HepG2 (cell line): ENCODE data around the gene GSAP. TPM values are rescaled to one million over a fixed set of nuclear protein-coding genes. Genes with fewer than 3 reads are reported as not detected.
A peak's percentile ranks its signal among the peaks of the same experiment; 100 is the strongest.

ENCODE experiments used
- ATF7-NPFF ChIP-seq: sonication (generic); formaldehyde crosslinking; IDR thresholded peaks from 2 replicates; pipeline ENCODE4 v1.8.1; 2023; ENCODE audit warnings: mild to moderate bottlenecking, low read depth, missing genetic modification reagents, moderate library complexity
- CBFB ChIP-seq: sonication (generic); formaldehyde crosslinking; IDR thresholded peaks from 2 replicates; pipeline ENCODE4 v1.4.0; 2020; ENCODE audit warnings: missing genetic modification reagents
- E2F1 ChIP-seq: sonication (generic); formaldehyde crosslinking; IDR thresholded peaks from 2 replicates; pipeline ENCODE4 v1.5.0; 2020; ENCODE audit warnings: missing genetic modification reagents
- FOXA3 ChIP-seq: IDR thresholded peaks from 2 replicates; pipeline ENCODE4 v1.6.1; 2016; ENCODE audit warnings: missing genetic modification reagents, missing compliant biosample characterization
- FOXK1 ChIP-seq: sonication (generic); formaldehyde crosslinking; IDR thresholded peaks from 2 replicates; pipeline ENCODE4 v1.4.0; 2020; ENCODE audit warnings: low read depth, missing genetic modification reagents, borderline replicate concordance
- HMG20A ChIP-seq: IDR thresholded peaks from 2 replicates; pipeline ENCODE4 v1.6.1; 2016; ENCODE audit warnings: borderline replicate concordance
- HNF4A ChIP-seq: sonication (generic); formaldehyde crosslinking; IDR thresholded peaks from 2 replicates; pipeline ENCODE4 v1.4.0; 2020; ENCODE audit warnings: missing genetic modification reagents
- IKZF4 ChIP-seq: sonication (generic); formaldehyde crosslinking; IDR thresholded peaks from 2 replicates; pipeline ENCODE4 v1.5.1; 2020; ENCODE audit warnings: borderline replicate concordance, mild to moderate bottlenecking, low read depth, missing genetic modification reagents; ENCODE audit errors: not compliant biosample characterization
- NFKBIZ ChIP-seq: IDR thresholded peaks from 2 replicates; pipeline ENCODE4 v1.6.1; 2018; ENCODE audit warnings: missing genetic modification reagents, missing compliant biosample characterization
- TIGD3 ChIP-seq: sonication (generic); formaldehyde crosslinking; IDR thresholded peaks from 2 replicates; pipeline ENCODE4 v1.5.1; 2020; ENCODE audit warnings: mild to moderate bottlenecking, missing genetic modification reagents, borderline replicate concordance
- ZFP1 ChIP-seq: IDR thresholded peaks from 2 replicates; pipeline ENCODE4 v1.6.1; 2016
- ZFP41 ChIP-seq: sonication (generic); formaldehyde crosslinking; IDR thresholded peaks from 2 replicates; pipeline ENCODE4 v1.4.0; 2020; ENCODE audit warnings: mild to moderate bottlenecking, missing genetic modification reagents, borderline replicate concordance
- ZMAT3 ChIP-seq: sonication (generic); formaldehyde crosslinking; conservative IDR thresholded peaks from 2 replicates; pipeline ENCODE4 v1.7.0; 2021; ENCODE audit warnings: missing genetic modification reagents
- ZMYM2 ChIP-seq: sonication (generic); formaldehyde crosslinking; IDR thresholded peaks from 2 replicates; pipeline ENCODE4 v1.8.0; 2022; ENCODE audit warnings: mild to moderate bottlenecking, missing genetic modification reagents
- ZNF17 ChIP-seq: sonication (generic); formaldehyde crosslinking; IDR thresholded peaks from 2 replicates; pipeline ENCODE4 v1.5.0; 2020; ENCODE audit warnings: mild to moderate bottlenecking, missing genetic modification reagents
- ZNF235 ChIP-seq: sonication (generic); formaldehyde crosslinking; IDR thresholded peaks from 2 replicates; pipeline ENCODE4 v1.8.1; 2023; ENCODE audit warnings: mild to moderate bottlenecking, missing genetic modification reagents, borderline replicate concordance
- ZNF367 ChIP-seq: sonication (generic); formaldehyde crosslinking; IDR thresholded peaks from 2 replicates; pipeline ENCODE4 v1.4.0; 2020; ENCODE audit warnings: missing genetic modification reagents, borderline replicate concordance
- ZNF460 ChIP-seq: sonication (generic); formaldehyde crosslinking; IDR thresholded peaks from 2 replicates; pipeline ENCODE4 v1.5.1; 2020; ENCODE audit warnings: missing genetic modification reagents, mild to moderate bottlenecking, borderline replicate concordance
- ZNF550 ChIP-seq: sonication (generic); formaldehyde crosslinking; IDR thresholded peaks from 2 replicates; pipeline ENCODE4 v1.4.0; 2020; ENCODE audit warnings: mild to moderate bottlenecking, missing genetic modification reagents, borderline replicate concordance
- ZNF713 ChIP-seq: sonication (generic); formaldehyde crosslinking; IDR thresholded peaks from 2 replicates; pipeline ENCODE4 v1.4.0; 2020; ENCODE audit warnings: mild to moderate bottlenecking, missing genetic modification reagents
- ZSCAN12 ChIP-seq: sonication (generic); formaldehyde crosslinking; IDR thresholded peaks from 2 replicates; pipeline ENCODE4 v1.9.0; 2021; ENCODE audit warnings: mild to moderate bottlenecking, missing genetic modification reagents
- polyA plus RNA-seq, 8 experiments: library from polyadenylated mRNA; depleted of rRNA in 3 of 8; stranded (reverse) in 7 of 8; unstranded in 1 of 8; fragments of >200 nt; fragmentation: Illumina TruSeq in 4 of 8; extraction: Trizol in 4 of 8; gene quantifications; 2 replicates each; pipeline versions ENCODE4 v1.2.1 to v1.2.3, GENCODE V29; 2011 to 2016; ENCODE audit warnings: low read depth in 4 of 8, missing spikeins in 1 of 8, mixed read lengths in 1 of 8; ENCODE audit not compliant: insufficient read depth in 1 of 8
- total RNA-seq, 5 experiments: library from RNA; depleted of rRNA; stranded (reverse); fragments of >200 nt; fragmentation: Illumina TruSeq; extraction: Trizol; gene quantifications; 2 replicates each; pipeline ENCODE4 v1.2.3, GENCODE V29; 2016; ENCODE audit warnings: low read depth in 1 of 5
- TF ChIP-seq, protein P1 (sequence below): sonication (generic); formaldehyde crosslinking; IDR thresholded peaks from 2 replicates; pipeline ENCODE4 v1.8.1; 2023; ENCODE audit warnings: missing genetic modification reagents, inconsistent platforms, borderline replicate concordance
- TF ChIP-seq, protein P2 (sequence below): sonication (generic); formaldehyde crosslinking; IDR thresholded peaks from 2 replicates; pipeline ENCODE4 v1.5.0; 2020; ENCODE audit warnings: missing genetic modification reagents
- TF ChIP-seq, protein P3 (sequence below): sonication (generic); formaldehyde crosslinking; IDR thresholded peaks from 2 replicates; pipeline ENCODE4 v1.4.0; 2020; ENCODE audit warnings: missing genetic modification reagents
- TF ChIP-seq, protein P4 (sequence below): sonication (generic); formaldehyde crosslinking; IDR thresholded peaks from 2 replicates; pipeline ENCODE4 v1.4.0; 2020; ENCODE audit warnings: mild to moderate bottlenecking, missing genetic modification reagents

The GSAP gene
- total and polyA plus RNA-seq, 2 of the 13 experiments (the other 11 are each of a cell fraction or from before 2014, with no cell fraction given), result 34.6 to 40.6 TPM

GRCh38 chr7:77415823-77416620 lies at the start of gene GSAP (continued):
- TF ChIP-seq TIGD3 (CRISPR knock-in tag) (no peak), ZNF713 (CRISPR knock-in tag) (no peak), HNF4A (CRISPR knock-in tag) (peak; percentile 44), HMG20A (CRISPR knock-in tag) (no peak), FOXK1 (CRISPR knock-in tag) (no peak; the same call in 1 of the 2 replicates), IKZF4 (CRISPR knock-in tag) (no peak), NFKBIZ (CRISPR knock-in tag) (no peak), ZNF550 (CRISPR knock-in tag) (no peak), CBFB (CRISPR knock-in tag) (peak; percentile 66), ZSCAN12 (CRISPR knock-in tag) (no peak), ZMYM2 (no peak), FOXA3 (no peak), ZFP41 (no peak; the same call in 1 of the 2 replicates), ATF7-NPFF (CRISPR knock-in tag) (peak; percentile 66; the same call in 1 of the 2 replicates), ZNF367 (CRISPR knock-in tag) (no peak; the same call in 1 of the 2 replicates), ZNF235 (CRISPR knock-in tag) (peak; percentile 48; the same call in 1 of the 2 replicates), ZNF460 (no peak; the same call in 1 of the 2 replicates), ZFP1 (CRISPR knock-in tag) (no peak), ZMAT3 (no peak; the same call in 1 of the 2 replicates), E2F1 (CRISPR knock-in tag) (no peak), ZNF17 (CRISPR knock-in tag) (no peak)
- TF ChIP-seq, protein P1, sequence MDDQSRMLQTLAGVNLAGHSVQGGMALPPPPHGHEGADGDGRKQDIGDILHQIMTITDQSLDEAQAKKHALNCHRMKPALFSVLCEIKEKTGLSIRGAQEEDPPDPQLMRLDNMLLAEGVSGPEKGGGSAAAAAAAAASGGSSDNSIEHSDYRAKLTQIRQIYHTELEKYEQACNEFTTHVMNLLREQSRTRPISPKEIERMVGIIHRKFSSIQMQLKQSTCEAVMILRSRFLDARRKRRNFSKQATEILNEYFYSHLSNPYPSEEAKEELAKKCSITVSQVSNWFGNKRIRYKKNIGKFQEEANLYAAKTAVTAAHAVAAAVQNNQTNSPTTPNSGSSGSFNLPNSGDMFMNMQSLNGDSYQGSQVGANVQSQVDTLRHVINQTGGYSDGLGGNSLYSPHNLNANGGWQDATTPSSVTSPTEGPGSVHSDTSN, result no peak
- TF ChIP-seq, protein P2, sequence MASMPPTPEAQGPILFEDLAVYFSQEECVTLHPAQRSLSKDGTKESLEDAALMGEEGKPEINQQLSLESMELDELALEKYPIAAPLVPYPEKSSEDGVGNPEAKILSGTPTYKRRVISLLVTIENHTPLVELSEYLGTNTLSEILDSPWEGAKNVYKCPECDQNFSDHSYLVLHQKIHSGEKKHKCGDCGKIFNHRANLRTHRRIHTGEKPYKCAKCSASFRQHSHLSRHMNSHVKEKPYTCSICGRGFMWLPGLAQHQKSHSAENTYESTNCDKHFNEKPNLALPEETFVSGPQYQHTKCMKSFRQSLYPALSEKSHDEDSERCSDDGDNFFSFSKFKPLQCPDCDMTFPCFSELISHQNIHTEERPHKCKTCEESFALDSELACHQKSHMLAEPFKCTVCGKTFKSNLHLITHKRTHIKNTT (CRISPR knock-in tag), result no peak
- TF ChIP-seq, protein P3, sequence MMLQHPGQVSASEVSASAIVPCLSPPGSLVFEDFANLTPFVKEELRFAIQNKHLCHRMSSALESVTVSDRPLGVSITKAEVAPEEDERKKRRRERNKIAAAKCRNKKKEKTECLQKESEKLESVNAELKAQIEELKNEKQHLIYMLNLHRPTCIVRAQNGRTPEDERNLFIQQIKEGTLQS, result no peak; the same call in 1 of the 2 replicates
- TF ChIP-seq, protein P4, sequence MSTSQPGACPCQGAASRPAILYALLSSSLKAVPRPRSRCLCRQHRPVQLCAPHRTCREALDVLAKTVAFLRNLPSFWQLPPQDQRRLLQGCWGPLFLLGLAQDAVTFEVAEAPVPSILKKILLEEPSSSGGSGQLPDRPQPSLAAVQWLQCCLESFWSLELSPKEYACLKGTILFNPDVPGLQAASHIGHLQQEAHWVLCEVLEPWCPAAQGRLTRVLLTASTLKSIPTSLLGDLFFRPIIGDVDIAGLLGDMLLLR, result no peak
